ENCODE results near the gene CCNI2.

- TF ChIP-seq ZNF224 (CRISPR knock-in tag; IDR thresholded peaks at IDR 0.05): no peak
- TF ChIP-seq ETS1 (conservative IDR thresholded peaks at IDR 0.05; ENCODE audit: control insufficient read depth, low read depth, low read length): no peak
- no peak for TF ChIP-seq ZBTB43 (CRISPR knock-in tag; IDR thresholded peaks at IDR 0.05)
- TF ChIP-seq POLR3A (IDR thresholded peaks at IDR 0.05; ENCODE audit: borderline replicate concordance, extremely low read depth, insufficient read depth, insufficient read length): no peak
- no peak for TF ChIP-seq ZNF140 (CRISPR knock-in tag; IDR thresholded peaks at IDR 0.05)
- no peak for TF ChIP-seq GATAD2B (IDR thresholded peaks at IDR 0.05; ENCODE audit: borderline replicate concordance)
- TF ChIP-seq, protein P1, sequence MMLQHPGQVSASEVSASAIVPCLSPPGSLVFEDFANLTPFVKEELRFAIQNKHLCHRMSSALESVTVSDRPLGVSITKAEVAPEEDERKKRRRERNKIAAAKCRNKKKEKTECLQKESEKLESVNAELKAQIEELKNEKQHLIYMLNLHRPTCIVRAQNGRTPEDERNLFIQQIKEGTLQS (IDR thresholded peaks at IDR 0.05): no peak
- TF ChIP-seq, protein P1 (CRISPR knock-in tag; conservative IDR thresholded peaks at IDR 0.05): no peak
- TF ChIP-seq TGIF2 (CRISPR knock-in tag; IDR thresholded peaks at IDR 0.05): no peak
- no peak for TF ChIP-seq ZEB2 (IDR thresholded peaks at IDR 0.05)
Measured at GRCh38 chr5:132778129-132778528, 30.9 kb downstream of the CCNI2 start.

Measured in K562 (cell line).